ENCODE results near the gene PTPRM. TPM values are rescaled to one million over a fixed set of nuclear protein-coding genes. Genes with fewer than 3 reads are reported as not detected.

Gene PTPRM
- total RNA-seq, 4 donors from 2014 or later, result 21.4 to 41.8 (median 29.6) TPM

GRCh38 chr18:7878265-7879211 is 311.4 kb downstream of the PTPRM start:
- no peak for TF ChIP-seq POLR2A (IDR thresholded peaks at IDR 0.05)
- TF ChIP-seq CTCF (IDR thresholded peaks at IDR 0.05), result no peak
- WGBS, 2 donors, result 74 to 75% methylated on average over 6 of the region's 6 CpGs
- H3K4me3 ChIP-seq (ENCODE audit: low read depth, poor library complexity, severe bottlenecking), result no peak overlapping the region
- DNase-seq (ENCODE audit: low spot score in 2 of 2), result no peak
- intact Hi-C loops (cut with DNase I; ENCODE audit: low total_unique reads), result no loop called here

- TF ChIP-seq CTCF (IDR thresholded peaks at IDR 0.05) (no peak), POLR2A (IDR thresholded peaks at IDR 0.05) (no peak)
Measured at GRCh38 chr18:7879717-7880116, 312.6 kb downstream of the PTPRM start.

GRCh38 chr18:7885865-7886264 is 318.7 kb downstream of the PTPRM start:
- intact Hi-C loops (cut with DNase I; ENCODE audit: low total_unique reads), result no loop called here
- no peak for TF ChIP-seq CTCF (IDR thresholded peaks at IDR 0.05)
- no peak for TF ChIP-seq POLR2A (IDR thresholded peaks at IDR 0.05)
- DNase-seq (ENCODE audit: low spot score in 2 of 2), result no peak
- WGBS, 2 donors, result 75 to 78% methylated on average over 5 of the region's 5 CpGs
- H3K4me3 ChIP-seq (ENCODE audit: low read depth, poor library complexity, severe bottlenecking), result no peak overlapping the region

More at GRCh38 chr18:7879717-7880116, 312.6 kb downstream of the PTPRM start:
- H3K4me3 ChIP-seq (ENCODE audit: low read depth, poor library complexity, severe bottlenecking), result no peak overlapping the region
- WGBS, 2 donors, result 79% methylated on average over 4 of the region's 4 CpGs
- no peak for DNase-seq (ENCODE audit: low spot score in 2 of 2)
- intact Hi-C loops (cut with DNase I; ENCODE audit: low total_unique reads), result no loop called here

- H3K4me3 ChIP-seq (ENCODE audit: low read depth, poor library complexity, severe bottlenecking), result no peak overlapping the region
- TF ChIP-seq POLR2A (IDR thresholded peaks at IDR 0.05), result no peak
- no peak for TF ChIP-seq CTCF (IDR thresholded peaks at IDR 0.05)
- intact Hi-C loops (cut with DNase I; ENCODE audit: low total_unique reads), result no loop called here
- DNase-seq (ENCODE audit: low spot score in 2 of 2), result no peak
- 94 to 97% methylated on average over 2 of the region's 2 CpGs for WGBS, 2 donors
Measured at GRCh38 chr18:7886436-7886835, 319.3 kb downstream of the PTPRM start.

GRCh38 chr18:7889515-7889914 is 322.4 kb downstream of the PTPRM start:
- DNase-seq (ENCODE audit: low spot score in 2 of 2), result no peak
- TF ChIP-seq CTCF (IDR thresholded peaks at IDR 0.05), result no peak
- no peak for TF ChIP-seq POLR2A (IDR thresholded peaks at IDR 0.05)
- intact Hi-C loops (cut with DNase I; ENCODE audit: low total_unique reads), result no loop called here
- no peak overlapping the region for H3K4me3 ChIP-seq (ENCODE audit: low read depth, poor library complexity, severe bottlenecking)
- WGBS, 2 donors, result 68 to 78% methylated on average over 3 of the region's 3 CpGs

All from lower leg skin (tissue), 4 donors.